ENCODE results near the gene ACSF2.

DNA sequence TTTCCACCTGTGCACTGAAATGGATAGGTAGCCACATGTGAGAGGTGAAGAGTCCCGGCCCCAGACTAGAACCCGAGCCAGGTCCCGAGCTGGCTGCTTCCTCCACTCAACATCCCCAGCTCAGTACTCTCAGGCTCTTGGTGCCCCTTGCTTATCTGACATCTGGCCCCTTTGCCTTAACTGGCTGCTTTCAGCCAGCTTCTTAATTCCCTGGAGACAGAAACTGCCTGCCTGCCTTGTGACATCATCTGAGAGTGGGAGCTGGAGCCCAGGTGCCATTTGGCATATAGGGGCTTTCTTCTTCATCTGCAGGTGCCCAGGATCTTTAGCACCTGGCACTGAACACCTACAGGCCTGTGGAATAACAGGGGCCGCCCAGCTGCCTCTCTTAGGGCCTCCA lies 33.7 kb downstream of the ACSF2 start:
- TF ChIP-seq CTCF (IDR thresholded peaks at IDR 0.05) (no peak), TCF7L2 (IDR thresholded peaks at IDR 0.05; ENCODE audit: low read depth, low read length) (no peak)
- TF ChIP-seq, protein P1, sequence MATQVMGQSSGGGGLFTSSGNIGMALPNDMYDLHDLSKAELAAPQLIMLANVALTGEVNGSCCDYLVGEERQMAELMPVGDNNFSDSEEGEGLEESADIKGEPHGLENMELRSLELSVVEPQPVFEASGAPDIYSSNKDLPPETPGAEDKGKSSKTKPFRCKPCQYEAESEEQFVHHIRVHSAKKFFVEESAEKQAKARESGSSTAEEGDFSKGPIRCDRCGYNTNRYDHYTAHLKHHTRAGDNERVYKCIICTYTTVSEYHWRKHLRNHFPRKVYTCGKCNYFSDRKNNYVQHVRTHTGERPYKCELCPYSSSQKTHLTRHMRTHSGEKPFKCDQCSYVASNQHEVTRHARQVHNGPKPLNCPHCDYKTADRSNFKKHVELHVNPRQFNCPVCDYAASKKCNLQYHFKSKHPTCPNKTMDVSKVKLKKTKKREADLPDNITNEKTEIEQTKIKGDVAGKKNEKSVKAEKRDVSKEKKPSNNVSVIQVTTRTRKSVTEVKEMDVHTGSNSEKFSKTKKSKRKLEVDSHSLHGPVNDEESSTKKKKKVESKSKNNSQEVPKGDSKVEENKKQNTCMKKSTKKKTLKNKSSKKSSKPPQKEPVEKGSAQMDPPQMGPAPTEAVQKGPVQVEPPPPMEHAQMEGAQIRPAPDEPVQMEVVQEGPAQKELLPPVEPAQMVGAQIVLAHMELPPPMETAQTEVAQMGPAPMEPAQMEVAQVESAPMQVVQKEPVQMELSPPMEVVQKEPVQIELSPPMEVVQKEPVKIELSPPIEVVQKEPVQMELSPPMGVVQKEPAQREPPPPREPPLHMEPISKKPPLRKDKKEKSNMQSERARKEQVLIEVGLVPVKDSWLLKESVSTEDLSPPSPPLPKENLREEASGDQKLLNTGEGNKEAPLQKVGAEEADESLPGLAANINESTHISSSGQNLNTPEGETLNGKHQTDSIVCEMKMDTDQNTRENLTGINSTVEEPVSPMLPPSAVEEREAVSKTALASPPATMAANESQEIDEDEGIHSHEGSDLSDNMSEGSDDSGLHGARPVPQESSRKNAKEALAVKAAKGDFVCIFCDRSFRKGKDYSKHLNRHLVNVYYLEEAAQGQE (IDR thresholded peaks at IDR 0.05; ENCODE audit: insufficient read depth in 1 of 2, low read depth in 2 of 2, low read length in 1 of 2) = no peak

Data from Panc1 (cell line).